ENCODE results near the gene GOLPH3L. TPM values are rescaled to one million over a fixed set of nuclear protein-coding genes. Genes with fewer than 3 reads are reported as not detected.
"Not testable (repeated sequence)": the region's sequence is repeated elsewhere in the genome, so short reads cannot be mapped to it uniquely, and the experiment has no call there.

GOLPH3L gene
- total RNA-seq, 2 donors from 2014 or later, result 32.0 to 32.3 TPM

GRCh38 chr1:150603711-150604110 is 93.2 kb downstream of the GOLPH3L start:
- DNase-seq, result no peak
- H3K27me3 Mint-ChIP-seq (ENCODE audit: low read depth), result no peaks in the 10 kb centered on the region

DNA sequence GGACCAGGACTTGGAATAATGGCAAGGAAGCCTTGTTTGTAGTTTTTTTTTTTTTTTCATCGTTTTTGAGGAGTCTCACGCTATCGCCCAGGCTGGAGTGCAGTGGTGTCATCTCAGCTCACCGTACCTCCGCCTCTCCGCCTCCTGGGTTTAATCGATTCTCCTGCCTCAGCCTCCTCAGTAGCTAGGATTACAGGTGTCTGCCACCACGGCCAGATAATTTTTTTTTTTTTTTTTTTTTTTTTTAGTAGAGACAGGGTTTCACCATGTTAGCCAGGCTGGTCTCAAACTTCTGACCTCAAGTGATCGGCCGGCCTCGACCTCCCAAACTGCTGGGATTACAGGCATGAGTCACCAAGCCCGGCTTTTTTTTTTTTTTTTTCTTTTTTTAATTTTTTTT is 94.6 kb downstream of the GOLPH3L start:
- DNase-seq; ATAC-seq (replicated peaks in 1 of 2); H3K27me3 Mint-ChIP-seq (ENCODE audit: low read depth); H3K27ac Mint-ChIP-seq; H3K9me3 Mint-ChIP-seq; H3K4me3 Mint-ChIP-seq; H3K36me3 Mint-ChIP-seq (ENCODE audit: insufficient read depth in 2 of 2): not testable (repeated sequence)
- H3K4me1 Mint-ChIP-seq (ENCODE audit: low read depth), result peaks cover 23% of the 10 kb centered on the region

More at GRCh38 chr1:150603711-150604110, 93.2 kb downstream of the GOLPH3L start:
- no peak overlapping the region for H3K4me3 Mint-ChIP-seq
- H3K9me3 Mint-ChIP-seq, result no peaks in the 10 kb centered on the region
- peaks cover 4 to 7% of the 10 kb centered on the region in 2 donors for H3K36me3 Mint-ChIP-seq (ENCODE audit: insufficient read depth in 2 of 2)
- peaks cover 23% of the 10 kb centered on the region for H3K4me1 Mint-ChIP-seq (ENCODE audit: low read depth)
- no peak for ATAC-seq (replicated peaks in 1 of 2)
- H3K27ac Mint-ChIP-seq, result peak overlapping the region; percentile 98

- no peaks in the 10 kb centered on the region for H3K27me3 Mint-ChIP-seq (ENCODE audit: low read depth)
- no peak for DNase-seq
- no peak for ATAC-seq (replicated peaks in 1 of 2)
- H3K4me1 Mint-ChIP-seq (ENCODE audit: low read depth), result peaks cover 21% of the 10 kb centered on the region
- no peak overlapping the region for H3K4me3 Mint-ChIP-seq
- peaks cover 4 to 7% of the 10 kb centered on the region in 2 donors for H3K36me3 Mint-ChIP-seq (ENCODE audit: insufficient read depth in 2 of 2)
- H3K9me3 Mint-ChIP-seq, result no peaks in the 10 kb centered on the region
- no peak overlapping the region for H3K27ac Mint-ChIP-seq
These were observed 95.4 kb downstream of the GOLPH3L start for GRCh38 chr1:150601540-150601939.

GRCh38 chr1:150598346-150598745 is 98.6 kb downstream of the GOLPH3L start:
- not testable (repeated sequence) for H3K27ac Mint-ChIP-seq; ATAC-seq (replicated peaks in 1 of 2); H3K9me3 Mint-ChIP-seq; H3K36me3 Mint-ChIP-seq (ENCODE audit: insufficient read depth in 2 of 2); H3K27me3 Mint-ChIP-seq (ENCODE audit: low read depth); DNase-seq; H3K4me3 Mint-ChIP-seq
- peaks cover 25% of the 10 kb centered on the region for H3K4me1 Mint-ChIP-seq (ENCODE audit: low read depth)

DNA sequence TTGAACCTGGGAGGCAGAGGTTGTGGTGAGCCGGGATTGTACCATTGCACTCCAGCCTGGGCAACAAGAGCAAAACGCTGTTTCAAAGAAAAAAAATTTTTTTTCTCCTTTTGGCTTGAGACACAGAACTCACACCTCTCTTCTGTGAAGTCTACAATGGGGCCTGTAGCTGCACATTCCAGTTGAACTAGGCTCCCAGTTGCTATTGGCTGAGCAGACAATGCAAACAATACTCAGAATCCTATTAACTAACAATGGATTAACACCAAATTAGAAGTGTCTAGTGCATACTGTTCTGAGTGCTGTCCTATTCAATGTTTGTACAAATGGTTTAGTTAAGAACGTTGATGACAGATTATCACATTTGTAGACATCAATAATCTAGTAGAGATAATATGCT is 100.0 kb downstream of the GOLPH3L start:
- Mint-ChIP-seq H3K4me1 (ENCODE audit: low read depth) (peaks cover 26% of the 10 kb centered on the region), H3K9me3 (no peaks in the 10 kb centered on the region), H3K36me3 (ENCODE audit: insufficient read depth in 2 of 2) (peaks cover 3% of the 10 kb centered on the region in 2 donors), H3K27me3 (ENCODE audit: low read depth) (no peaks in the 10 kb centered on the region), H3K4me3 (no peak overlapping the region), H3K27ac (no peak overlapping the region)
- no peak for ATAC-seq (replicated peaks in 1 of 2)
- DNase-seq, result no peak

Other genes with a start within 250 kb of the GOLPH3L start
- 10 to 100 TPM; 49.8 to 66.4 TPM for gene TARS2, start 209.7 kb downstream of the GOLPH3L start, total RNA-seq
- gene ECM1, start 189.0 kb downstream of the GOLPH3L start, total RNA-seq, result 1 to 10 TPM; 1.3 to 1.5 TPM
- gene FALEC, start 181.4 kb downstream of the GOLPH3L start, total RNA-seq, result under 1 TPM in 1 of 2 donors, not detected in 1; 0.79 TPM
- 1 to 10 TPM in 1 of 2 donors, under 1 TPM in 1; 0.86 to 2.6 TPM for gene ADAMTSL4, start 147.7 kb downstream of the GOLPH3L start, total RNA-seq
- 100 to 1,000 TPM; 373 to 495 TPM for gene MCL1, start 117.5 kb downstream of the GOLPH3L start, total RNA-seq
- gene ENSA, start 67.5 kb downstream of the GOLPH3L start, total RNA-seq, result 100 to 1,000 TPM; 178 to 203 TPM
- gene HORMAD1, start 23.7 kb upstream of the GOLPH3L start, total RNA-seq, result under 1 TPM in 1 of 2 donors, not detected in 1; 0.19 TPM
- gene CTSS, start 68.6 kb upstream of the GOLPH3L start, total RNA-seq, result 10 to 100 TPM; 47.1 to 70.8 TPM
- 1 to 10 TPM; 8.3 to 9.7 TPM for gene CTSK, start 111.1 kb upstream of the GOLPH3L start, total RNA-seq
- 10 to 100 TPM; 39.4 to 43.2 TPM for gene ARNT, start 179.4 kb upstream of the GOLPH3L start, total RNA-seq
- gene CTXND2, start 190.0 kb upstream of the GOLPH3L start, total RNA-seq, result not detected
- gene SETDB1, start 229.2 kb upstream of the GOLPH3L start, total RNA-seq, result 10 to 100 TPM; 60.4 to 70.1 TPM

Data from activated T-cell treated with anti-CD3 and anti-CD28 coated beads, Interleukin-2, amount 50 U/mL, for 72 hours (primary cell).